HL-60/S4 treated with retinoic acid at 250 ng/mL for 4 days and 3 days (cell line): ENCODE results near the gene SMIM30.

Source experiments
- in situ Hi-C: fragments of 300-500 bp; cut with MboI; formaldehyde crosslinking; loops from 2 replicates; pipeline ENCODE4 v1.7.0; 2022; ENCODE audit warnings: low sequenced_read_pairs

SMIM30 gene

DNA sequence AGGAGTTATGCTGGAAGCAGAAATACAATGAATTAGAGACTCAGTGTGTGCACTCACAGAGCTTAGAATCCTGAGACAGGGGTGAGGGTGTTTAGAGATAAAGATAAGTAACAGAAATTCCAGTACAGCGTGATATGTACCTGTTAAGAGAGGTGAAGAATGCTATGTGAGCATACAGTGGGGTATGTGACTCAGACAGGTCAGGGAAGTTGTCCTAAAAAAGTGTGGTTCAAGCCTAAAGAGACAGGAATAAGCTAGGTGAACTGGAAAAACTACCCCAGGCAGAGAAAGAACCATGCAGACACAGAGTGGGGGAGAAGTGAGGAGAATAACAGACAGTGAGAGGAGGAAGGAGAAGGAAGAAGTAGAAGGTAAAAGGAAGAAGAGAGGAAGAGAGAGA, 8.6 kb downstream of the SMIM30 start:
- in situ Hi-C loops, result no loop called here

DNA sequence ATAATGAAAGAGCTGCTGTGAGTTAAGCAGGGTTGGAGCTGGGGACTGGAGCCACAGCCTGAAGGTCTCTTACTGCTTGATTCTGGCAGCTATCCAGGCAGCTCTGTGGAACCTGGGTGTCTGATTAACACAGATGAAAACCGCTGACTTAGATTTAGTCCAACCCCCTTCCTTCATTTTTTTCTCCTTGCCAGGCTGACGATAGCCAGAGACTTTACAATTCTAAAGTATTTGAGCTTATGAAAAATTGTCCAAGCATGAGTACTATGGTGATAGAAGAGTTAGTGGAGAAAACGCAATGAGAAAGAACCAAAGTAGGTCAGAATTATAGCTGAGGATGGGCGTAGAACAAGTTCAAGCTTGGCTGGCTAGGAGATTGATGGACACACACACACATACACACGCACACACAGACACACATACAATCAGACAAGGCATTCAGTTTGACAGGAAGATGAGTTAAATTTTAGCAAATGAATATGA, 18.2 kb downstream of the SMIM30 start:
- in situ Hi-C loops, result no loop called here

DNA sequence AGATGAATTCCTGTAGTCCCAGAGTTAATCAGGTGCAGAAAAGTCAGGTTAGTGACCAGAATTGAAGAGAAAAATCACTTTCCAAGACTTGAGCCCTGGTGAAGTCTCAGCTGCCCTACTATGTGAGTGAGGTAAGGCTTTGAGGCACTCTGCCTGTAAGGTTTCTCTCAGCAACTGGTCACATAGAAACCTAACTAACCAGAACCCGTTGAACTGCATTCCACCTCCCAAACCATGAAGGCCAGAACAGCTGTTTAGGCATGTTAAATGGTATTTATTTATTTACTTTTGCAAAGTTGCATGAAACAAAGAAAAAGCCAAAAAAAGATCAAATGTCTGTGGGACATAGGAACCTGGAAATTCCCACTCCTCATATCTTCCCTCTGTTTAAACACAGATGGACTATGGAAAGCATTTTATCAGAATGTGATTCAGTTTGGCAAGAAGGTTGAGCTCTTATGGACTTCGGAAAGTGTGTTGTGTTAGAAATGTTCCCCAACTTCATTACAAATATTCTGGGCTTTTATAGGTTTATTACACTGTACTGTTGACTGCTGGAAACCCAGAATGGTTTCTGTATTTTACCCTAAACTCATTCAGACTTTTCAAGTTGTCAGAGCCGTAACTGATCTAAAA, 19.0 kb downstream of the SMIM30 start:
- in situ Hi-C loops, result no loop called here

DNA sequence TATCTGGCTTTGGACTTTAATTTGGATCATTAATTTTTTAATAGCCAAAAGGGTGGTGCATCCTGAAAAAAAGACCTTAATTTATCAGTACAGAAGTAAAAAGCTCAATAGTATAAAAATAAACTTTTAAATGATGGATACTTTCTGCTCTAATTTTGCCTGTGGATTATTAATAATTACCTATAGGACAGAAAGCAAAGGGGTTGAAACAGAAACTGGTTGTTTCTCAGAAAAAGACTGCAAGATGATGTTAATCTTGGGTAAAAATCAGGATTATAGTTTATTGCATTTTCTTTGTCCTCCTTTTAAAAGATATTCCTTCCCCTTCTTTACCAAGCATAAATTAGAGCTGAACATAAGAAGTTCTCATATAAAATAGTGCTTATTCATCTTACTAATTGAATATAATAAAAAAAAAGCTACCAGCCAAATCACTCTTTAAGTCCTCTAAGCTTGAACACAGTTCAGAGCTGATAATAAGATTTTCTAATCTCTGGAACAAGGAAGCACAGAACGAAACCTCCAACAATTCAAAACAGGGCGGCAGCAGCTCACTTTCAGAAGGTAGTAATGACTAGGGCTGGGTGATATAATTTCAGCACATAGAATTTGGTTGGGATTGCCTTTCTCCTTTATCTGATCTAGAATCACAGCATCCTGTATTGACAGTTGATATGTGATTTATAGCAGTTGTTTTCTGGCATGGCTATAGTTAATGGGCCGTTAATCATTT, 23.7 kb downstream of the SMIM30 start:
- in situ Hi-C loops, result no loop called here

DNA sequence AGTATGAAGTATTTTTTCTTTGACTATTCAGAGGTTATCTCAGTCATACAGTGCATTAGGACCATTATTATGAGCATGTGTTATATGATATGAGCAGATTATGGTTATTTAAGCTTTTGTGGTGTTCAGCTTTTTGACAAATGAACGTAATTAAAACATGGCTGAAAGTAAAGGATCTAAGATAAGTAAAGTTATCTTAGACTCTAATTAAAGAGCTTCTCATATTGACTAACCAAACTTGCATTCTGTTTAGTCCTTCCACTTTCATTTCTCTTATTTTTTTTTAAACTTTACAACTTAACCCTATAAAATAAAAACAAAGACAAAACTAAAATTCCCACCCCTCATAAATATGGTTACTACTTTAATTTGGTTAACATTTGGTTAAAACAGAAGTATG, 24.8 kb downstream of the SMIM30 start:
- in situ Hi-C loops, result no loop called here

DNA sequence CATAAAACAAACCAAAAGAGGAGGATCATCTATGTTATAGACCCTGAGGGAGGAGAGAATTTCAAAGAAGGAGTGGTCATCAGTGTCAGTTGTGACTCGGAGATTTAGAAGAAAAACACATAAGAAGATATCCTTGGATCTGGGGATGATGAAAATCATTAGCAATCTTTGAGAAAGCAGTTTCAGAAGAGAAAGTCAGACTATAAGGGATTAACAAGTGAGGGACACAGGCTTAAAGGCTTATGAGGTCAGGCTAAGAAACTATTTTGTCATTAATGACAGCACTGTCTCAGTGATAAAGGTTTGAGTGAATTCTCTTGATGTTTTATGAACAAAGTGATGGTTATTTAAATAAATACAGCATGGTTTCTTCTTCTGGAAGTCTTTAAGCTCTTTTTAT, 25.6 kb downstream of the SMIM30 start:
- in situ Hi-C loops, result no loop called here

DNA sequence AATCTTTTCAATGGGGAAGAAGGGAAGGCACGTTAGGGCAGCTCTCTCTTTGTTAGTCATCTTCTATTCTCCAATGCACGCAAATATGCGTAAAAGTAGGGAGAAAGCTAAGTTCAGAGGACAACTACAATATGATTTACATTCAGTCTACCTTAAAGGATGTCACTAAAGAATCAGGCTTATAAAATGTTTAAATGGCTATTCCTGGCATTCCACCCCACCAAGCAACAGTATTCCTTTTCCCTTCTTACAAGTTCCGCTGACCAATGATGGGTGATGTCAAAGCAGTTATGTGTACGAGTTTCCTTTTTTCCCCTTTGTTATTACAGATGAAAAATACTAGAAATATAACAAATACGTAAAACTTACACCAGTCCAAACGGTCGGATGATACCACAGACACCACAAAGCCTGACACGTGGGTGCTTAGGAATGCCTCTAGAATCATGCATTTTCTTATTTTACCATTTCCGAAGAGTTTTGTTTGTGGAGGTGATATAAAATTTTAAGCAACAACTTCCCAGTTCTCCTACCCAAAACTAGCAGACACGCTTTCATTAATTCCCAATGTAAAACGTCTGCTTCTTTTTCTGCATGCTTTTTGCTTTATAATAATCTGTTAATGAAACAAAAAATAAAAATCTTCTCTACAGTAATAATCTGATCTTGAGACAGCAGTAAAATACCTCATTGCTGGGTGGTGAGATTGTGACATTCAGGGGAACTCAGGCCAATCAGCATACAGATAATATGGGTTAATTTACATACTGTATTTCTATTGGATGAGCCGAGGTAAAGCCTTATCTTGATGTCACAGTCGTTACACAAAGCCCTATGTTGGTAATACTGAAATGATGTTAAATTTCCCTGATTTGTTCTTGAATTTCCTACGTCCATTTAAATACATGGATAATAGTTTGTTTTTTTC, 31.0 kb downstream of the SMIM30 start:
- in situ Hi-C loops, result no loop called here

DNA sequence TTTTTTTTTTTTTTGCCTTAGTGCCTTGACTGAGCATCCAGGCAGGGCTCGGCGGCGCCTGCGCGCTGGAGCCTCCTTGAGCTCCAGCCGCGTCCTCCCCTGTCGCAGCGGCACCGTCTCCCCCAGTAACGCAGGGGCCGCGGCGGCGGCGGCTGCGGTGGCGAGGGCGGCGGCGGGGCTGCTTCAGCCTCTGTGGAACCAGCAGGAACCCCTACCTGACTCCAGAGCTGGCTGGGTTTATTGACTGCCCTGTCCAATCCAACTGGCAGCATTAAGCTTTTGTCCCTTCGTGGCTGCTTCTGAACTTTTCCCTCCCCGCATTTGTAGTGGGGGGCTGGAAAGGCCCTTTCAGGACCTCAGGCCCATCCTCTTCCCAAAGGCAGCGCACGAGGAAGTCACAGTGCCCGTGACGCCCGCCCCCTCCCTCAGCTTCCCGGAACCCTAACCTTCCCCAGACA, 31.9 kb downstream of the SMIM30 start, which contains the start of gene GPR85:
Gene GPR85 (minus strand): TSS at position 397 of the 458 bp plus-strand sequence. CDS start 2,106 bp downstream, outside the sequence.
- in situ Hi-C loops, result no loop called here

DNA sequence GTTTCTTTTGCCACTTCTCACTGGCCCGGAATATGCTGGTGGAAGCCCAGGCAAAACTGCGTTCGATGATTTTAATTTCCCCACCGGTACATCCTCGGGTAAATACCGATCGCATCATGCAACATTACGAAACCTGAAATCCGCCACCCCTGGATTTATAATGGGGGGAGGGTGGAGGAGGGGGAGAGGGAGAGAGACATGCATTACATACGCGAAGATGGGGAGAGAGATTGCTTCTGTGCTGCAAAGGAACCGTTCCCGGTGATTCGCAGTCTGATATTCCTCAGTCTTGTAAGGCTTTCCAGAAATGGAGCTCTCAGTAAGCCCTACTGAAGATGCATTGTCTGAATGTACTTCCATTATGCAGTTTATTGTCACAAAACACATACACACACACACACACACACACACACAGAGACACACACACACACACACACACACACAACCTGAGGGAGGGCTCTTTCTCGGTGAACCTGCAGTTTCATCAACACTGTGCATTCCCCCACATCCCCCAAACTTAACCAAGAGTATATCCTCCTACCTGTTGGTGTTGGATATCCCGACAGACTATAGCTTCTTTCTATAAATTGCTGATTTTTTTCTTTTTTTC, 32.5 kb downstream of the SMIM30 start:
- in situ Hi-C loops, result no loop called here

DNA sequence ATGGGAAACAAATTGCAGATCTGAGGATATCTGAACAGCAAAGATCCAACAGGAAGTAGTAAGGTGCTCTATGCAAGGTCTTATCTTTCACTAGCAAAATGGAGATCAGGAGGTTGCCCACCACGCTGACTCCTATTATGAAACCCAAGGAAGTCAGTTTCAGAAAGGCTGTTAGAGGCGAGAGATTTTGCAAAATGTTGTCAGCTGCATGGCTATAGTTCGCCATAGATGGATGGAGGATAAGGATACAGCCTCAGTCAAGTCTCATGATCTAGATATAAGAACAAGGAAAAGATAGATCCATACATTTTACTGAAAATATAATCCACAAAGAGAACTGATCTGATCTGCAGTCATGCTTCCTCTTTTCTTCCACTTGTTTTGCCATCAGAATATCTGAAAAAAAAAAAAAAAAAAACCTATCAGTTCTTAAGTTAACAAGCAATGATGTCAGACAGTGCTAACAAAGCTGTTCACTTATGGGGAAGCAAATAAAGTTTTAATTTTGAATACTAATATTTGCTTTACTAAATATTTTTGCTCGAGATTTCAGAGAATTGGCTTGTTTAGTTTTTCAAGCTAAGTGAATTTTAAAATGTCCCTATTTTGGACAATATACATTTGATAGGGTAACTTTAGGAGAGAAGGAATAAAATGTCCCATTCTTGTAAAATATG, 33.7 kb downstream of the SMIM30 start:
- in situ Hi-C loops, result no loop called here

DNA sequence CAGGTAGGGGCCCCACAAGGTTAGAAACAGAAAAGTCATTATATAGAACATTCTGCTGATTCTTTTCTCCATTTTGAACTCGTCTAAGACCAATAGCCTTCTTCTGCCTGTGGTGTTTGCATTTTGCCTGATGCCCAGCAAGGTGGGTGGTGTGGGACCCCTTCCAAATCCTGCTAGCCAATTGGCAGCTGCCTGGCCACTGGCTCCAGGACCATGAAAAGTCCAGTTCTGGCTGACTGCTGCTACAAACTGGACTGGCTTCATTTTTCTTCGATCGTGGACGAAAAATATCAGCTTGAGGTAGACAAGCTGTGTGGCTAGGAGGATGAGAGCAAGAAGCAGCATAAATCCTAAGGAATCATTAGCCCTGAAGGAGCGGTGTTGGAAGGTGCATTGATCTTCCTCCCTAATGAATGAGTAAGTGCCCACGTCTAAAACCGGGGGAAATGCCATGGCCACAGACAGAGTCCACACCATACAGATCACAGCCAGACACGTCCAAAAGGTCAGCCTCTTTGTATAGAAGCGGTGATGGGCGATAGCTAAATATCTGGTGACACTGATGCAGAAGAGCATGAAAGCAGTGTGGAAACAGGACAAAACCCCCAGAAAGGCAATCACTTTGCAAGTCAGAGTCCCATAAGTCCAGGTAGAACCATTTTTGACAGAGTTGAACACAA, 34.4 kb downstream of the SMIM30 start:
- in situ Hi-C loops, result no loop called here

DNA sequence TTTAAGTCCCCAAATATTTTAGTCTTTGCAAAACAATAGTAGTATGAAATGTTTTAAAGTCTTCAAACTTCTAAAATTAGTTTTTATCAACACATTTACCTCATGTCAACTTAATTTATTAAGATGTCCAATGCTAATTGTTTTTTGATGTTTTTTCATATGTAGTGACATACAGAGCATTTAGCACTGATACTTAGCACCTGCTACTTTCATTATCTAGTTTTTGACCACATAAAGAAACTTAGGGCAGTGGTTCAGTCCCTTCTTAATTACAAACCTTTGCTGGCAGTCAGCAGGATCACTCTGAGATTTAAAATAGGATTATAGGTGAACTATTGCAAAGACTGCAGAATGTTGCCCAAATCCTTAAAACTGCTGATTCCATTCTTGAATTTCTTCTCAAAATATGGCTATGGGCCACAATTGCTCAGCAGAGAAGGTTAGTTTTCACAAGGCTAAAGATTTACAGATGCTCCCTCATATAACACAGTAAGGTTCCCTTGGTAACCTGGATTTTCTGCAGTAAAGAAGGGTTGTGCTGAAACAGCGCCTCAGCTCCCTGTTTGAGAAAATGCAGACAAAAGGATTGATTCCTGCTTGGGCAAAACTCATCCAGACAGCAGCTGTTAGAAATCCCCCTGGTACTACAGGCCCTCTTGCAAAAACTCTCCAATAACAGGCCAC, 35.1 kb downstream of the SMIM30 start:
- in situ Hi-C loops, result no loop called here

DNA sequence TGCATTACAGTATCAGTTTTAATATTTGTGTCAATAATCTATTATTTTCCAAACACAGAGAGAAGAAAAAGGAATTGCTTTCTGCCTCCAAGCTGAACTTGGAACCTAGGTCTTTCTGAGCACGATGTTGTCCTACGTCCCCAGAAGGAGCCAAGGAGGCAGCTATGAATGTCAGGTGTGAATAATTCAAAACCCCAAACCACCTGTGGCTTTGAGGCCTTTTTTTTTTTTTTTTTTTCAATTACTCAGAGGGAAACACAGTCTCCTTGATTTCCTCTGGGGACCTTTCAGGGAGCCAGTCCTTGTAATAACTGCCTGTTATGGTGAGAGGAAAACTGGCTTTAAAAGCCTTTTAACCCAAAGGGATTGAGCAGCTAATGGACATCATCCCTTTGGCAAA, 40.0 kb downstream of the SMIM30 start:
- in situ Hi-C loops, result no loop called here

DNA sequence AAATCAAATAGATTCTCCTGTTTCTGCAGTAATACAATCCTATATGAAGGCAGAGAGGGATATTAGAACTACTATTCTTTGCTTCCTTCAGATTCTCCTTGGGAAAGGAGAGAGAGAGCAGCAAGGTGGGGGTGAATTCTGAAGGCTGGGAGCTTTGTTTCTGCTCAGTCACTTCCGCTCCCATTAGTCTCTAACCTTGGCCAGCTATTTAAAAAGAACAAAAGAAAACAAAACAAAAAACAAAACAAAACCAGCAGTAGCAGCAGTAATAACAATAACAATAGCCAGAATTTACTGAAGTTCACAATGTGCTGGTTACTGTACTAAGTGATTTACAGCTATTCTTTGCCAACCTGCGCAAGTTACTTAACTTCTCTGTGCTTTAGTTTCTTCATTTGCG, 41.7 kb downstream of the SMIM30 start:
- in situ Hi-C loops, result no loop called here

DNA sequence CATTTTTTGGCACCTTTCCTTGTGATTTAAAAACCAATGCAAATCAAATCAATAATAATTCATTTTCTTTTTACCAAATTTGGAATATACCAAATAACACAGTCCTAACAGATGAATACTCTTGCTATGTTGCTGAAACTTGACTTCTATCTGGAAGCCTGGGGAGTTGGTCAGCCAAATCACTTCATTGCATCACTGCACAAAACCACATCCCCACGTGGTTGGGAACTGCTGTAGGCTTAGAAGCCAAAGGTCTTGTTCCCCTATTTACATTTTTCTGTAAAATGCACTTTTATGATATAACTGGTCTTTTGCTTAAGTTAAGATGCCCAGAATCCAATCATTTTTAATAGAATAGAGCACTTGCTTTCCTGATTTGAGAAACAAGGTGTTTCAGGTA, 46.9 kb downstream of the SMIM30 start:
- in situ Hi-C loops, result no loop called here
